B cell (primary cell): Measurements from ENCODE around the gene SLC29A3. TPM values are rescaled to one million over a fixed set of nuclear protein-coding genes. Genes with fewer than 3 reads are reported as not detected.

Source experiments
- ATAC-seq: fragments of 200-7000 bp; cut with Tn5 transposase; one replicate; pipeline ENCODE4 v1.10.0; 2021; ENCODE audit warnings: low read depth, mild to moderate bottlenecking, moderate number of reproducible peaks, moderate library complexity
- CTCF ChIA-PET: fragments of 350-600 bp; sonication (Branson Sonifier 250); formaldehyde crosslinking; loops from one replicate; lab custom pipeline; 2021; ENCODE audit warnings: antibody characterized with exemption, inconsistent platforms; lab: Charles Lee
- POLR2A ChIA-PET: fragments of 350-600 bp; sonication (Branson Sonifier 250); formaldehyde crosslinking; loops from one replicate; lab custom pipeline; 2021; ENCODE audit warnings: antibody characterized with exemption; lab: Charles Lee
- DNase-seq: peaks from one replicate; pipeline ENCODE4 v3.0.0; 2013
- H2AFZ ChIP-seq: 2 replicates; pipeline ENCODE4 v1.6.1; 2012; ENCODE audit warnings: mild to moderate bottlenecking, low read depth, low read length; ENCODE audit not compliant: insufficient read depth, poor library complexity, severe bottlenecking
- H3K27ac ChIP-seq, 2 donors: 1 replicate in 1 of 2; 2 replicates in 1 of 2; pipeline ENCODE4 v1.5.1; 2012 to 2013; ENCODE audit warnings: low read length in 2 of 2, mild to moderate bottlenecking in 2 of 2, moderate library complexity in 1 of 2
- H3K27me3 ChIP-seq, 4 experiments: fragments of 200-600 bp in 1 of 4; sonication (generic) in 1 of 4; replicated peaks in 1 of 4; 1 replicate in 2 of 4; 2 replicates in 2 of 4; pipeline versions ENCODE4 v1.6.1 to v1.7.0; 2013 to 2016; ENCODE audit warnings: low read length in 3 of 4, mild to moderate bottlenecking in 2 of 4, mixed read lengths in 1 of 4, moderate library complexity in 1 of 4; ENCODE audit not compliant: insufficient read depth in 4 of 4, control insufficient read depth in 3 of 4; ENCODE audit errors: control extremely low read depth in 1 of 4
- H3K36me3 ChIP-seq, 2 experiments: replicated peaks in 1 of 2; 1 replicate in 1 of 2; 2 replicates in 1 of 2; pipeline versions ENCODE4 v1.6.1 to v1.7.1; 2013; ENCODE audit warnings: low read length in 1 of 2; ENCODE audit not compliant: insufficient read depth in 2 of 2, control insufficient read depth in 1 of 2; ENCODE audit errors: control extremely low read depth in 1 of 2, extremely low read depth in 1 of 2
- H3K4me1 ChIP-seq, 2 donors: fragments of 200-600 bp in 1 of 2; sonication (generic) in 1 of 2; 1 replicate in 1 of 2; 2 replicates in 1 of 2; pipeline versions ENCODE4 v1.5.1 to v1.6.1; 2013 to 2017; ENCODE audit warnings: low read length in 2 of 2; ENCODE audit not compliant: control insufficient read depth in 2 of 2, insufficient read depth in 2 of 2
- H3K4me2 ChIP-seq: replicated peaks from 2 replicates; pipeline ENCODE3; 2012; ENCODE audit warnings: mild to moderate bottlenecking, low read depth, low read length; ENCODE audit not compliant: poor library complexity, severe bottlenecking
- H3K4me3 ChIP-seq, 5 experiments: fragments of 200-600 bp in 1 of 5; sonication (generic) in 1 of 5; 1 replicate in 3 of 5; 2 replicates in 2 of 5; pipeline versions ENCODE4 v1.5.1 to v1.7.0; 2011 to 2016; ENCODE audit warnings: low read length in 4 of 5, mild to moderate bottlenecking in 4 of 5, low read depth in 2 of 5, control low read depth in 1 of 5, moderate library complexity in 1 of 5; ENCODE audit not compliant: insufficient read depth in 1 of 5; ENCODE audit errors: control extremely low read depth in 1 of 5, extremely low read depth in 1 of 5
- H3K79me2 ChIP-seq: fragments of 200-600 bp; sonication (generic); one replicate; pipeline ENCODE4 v1.6.0; 2016; ENCODE audit warnings: low read length; ENCODE audit not compliant: control insufficient read depth, insufficient read depth
- H3K9ac ChIP-seq: fragments of 200-600 bp; sonication (generic); 2 replicates; pipeline ENCODE4 v1.6.1; 2017; ENCODE audit warnings: mild to moderate bottlenecking, low read length, moderate library complexity
- H3K9me3 ChIP-seq, 3 donors: one replicate each; pipeline versions ENCODE4 v1.6.1 to v1.7.1; 2013; ENCODE audit warnings: low read length in 2 of 3; ENCODE audit not compliant: control insufficient read depth in 2 of 3, insufficient read depth in 1 of 3; ENCODE audit errors: control extremely low read depth in 1 of 3
- H4K20me1 ChIP-seq: 2 replicates; pipeline ENCODE4 v1.6.0; 2012; ENCODE audit warnings: mild to moderate bottlenecking, low read length; ENCODE audit not compliant: insufficient read depth, control insufficient read depth, poor library complexity, severe bottlenecking
- H3K27ac Mint-ChIP-seq: one replicate; pipeline ENCODE4 v1.8.0; 2021; ENCODE audit warnings: mixed read lengths
- H3K27me3 Mint-ChIP-seq: one replicate; pipeline ENCODE4 v1.8.0; 2021; ENCODE audit warnings: mixed read lengths
- H3K4me1 Mint-ChIP-seq: one replicate; pipeline ENCODE4 v1.8.0; 2021; ENCODE audit warnings: mixed read lengths
- H3K4me3 Mint-ChIP-seq: one replicate; pipeline ENCODE4 v1.8.0; 2021; ENCODE audit warnings: mixed read lengths
- H3K9me3 Mint-ChIP-seq: one replicate; pipeline ENCODE4 v1.8.0; 2022; ENCODE audit warnings: mixed read lengths; ENCODE audit not compliant: insufficient read depth
- EZH2 ChIP-seq: IDR thresholded peaks from 2 replicates; pipeline ENCODE4 v1.6.1; 2012; ENCODE audit warnings: borderline replicate concordance, low read depth, mild to moderate bottlenecking, moderate library complexity, low read length; ENCODE audit not compliant: insufficient read depth, poor library complexity, severe bottlenecking
- WGBS: methylation state at CpG from one replicate; pipeline ENCODE4 v1.1.5; 2013; ENCODE audit warnings: missing lambda C conversion rate; ENCODE audit not compliant: insufficient coverage; 5-methylcytosine and 5-hydroxymethylcytosine counted together
- intact Hi-C: fragments of 100-400 bp; cut with micrococcal nuclease; formaldehyde crosslinking; loops from one replicate; pipeline ENCODE4 v1.10.0; 2022
- polyA plus RNA-seq: library from polyadenylated mRNA; depleted of rRNA; stranded (reverse); fragments of >200 nt; gene quantifications from 2 replicates; pipeline ENCODE4 v1.2.3, GENCODE V29; 2012
- total RNA-seq, 2 donors: library from RNA; stranded (reverse); fragments of 120-200 nt in 1 of 2; gene quantifications; 1 replicate in 1 of 2; 2 replicates in 1 of 2; pipeline versions ENCODE4 v1.2.3 to v1.2.4, GENCODE V29; 2013 to 2022
- TF ChIP-seq, protein P1 (sequence below): fragments of 200-600 bp; IDR thresholded peaks from one replicate; pipeline ENCODE4 v1.8.0; 2022; ENCODE audit warnings: antibody characterized with exemption, mild to moderate bottlenecking

SLC29A3 gene
- total and polyA plus RNA-seq, 2 donors (not counting 1 experiment from before 2014, with no cell fraction given): 4.5 to 8.2 TPM

DNA sequence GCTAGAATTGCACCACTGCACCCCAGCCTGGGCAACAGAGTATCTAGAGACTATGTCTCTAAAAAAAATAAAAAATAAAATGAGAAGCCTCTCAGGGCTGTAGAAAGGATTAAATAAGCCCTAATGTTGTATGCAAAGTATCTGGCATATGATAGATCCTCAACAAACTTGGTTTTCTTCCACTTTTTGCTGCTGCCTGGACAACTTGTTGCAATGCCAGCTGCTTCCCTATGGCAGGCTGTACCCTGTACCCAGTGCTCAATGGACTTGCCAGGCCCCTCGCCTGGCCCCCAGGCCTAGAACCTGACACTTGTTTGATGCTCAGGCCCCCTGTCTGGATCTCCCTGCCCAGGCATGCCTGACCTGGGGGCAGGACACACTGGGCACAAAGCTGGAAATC lies 49.1 kb downstream of the SLC29A3 start:
- no peaks in the 10 kb centered on the region for H4K20me1 ChIP-seq
- H3K9ac ChIP-seq: no peak overlapping the region
- no peaks in the 10 kb centered on the region for H3K9me3 ChIP-seq
- ATAC-seq (no peak), DNase-seq (no peak)
- H3K4me3 Mint-ChIP-seq: no peak overlapping the region
- H3K27ac Mint-ChIP-seq: no peak overlapping the region
- no peak overlapping the region for H3K4me3 ChIP-seq
- H3K4me1 ChIP-seq: peaks cover 20 to 21% of the 10 kb centered on the region in 2 donors
- H3K4me1 Mint-ChIP-seq: peaks cover 20% of the 10 kb centered on the region
- 94% methylated on average over 1 of the region's 1 CpG for WGBS
- no peaks in the 10 kb centered on the region for H3K9me3 Mint-ChIP-seq
- H3K27me3 Mint-ChIP-seq: no peaks in the 10 kb centered on the region
- H3K79me2 ChIP-seq: no peaks in the 10 kb centered on the region
- peaks cover 0 to under 1% of the 10 kb centered on the region in 2 experiments for H3K36me3 ChIP-seq
- no peak overlapping the region for H2AFZ ChIP-seq
- ChIA-PET POLR2A (no interaction called here), CTCF (interaction anchor here (1.1 kb wide), 1 partner anchor 48 kb away, joined by 3 read pairs; no protein-coding TSS in a partner anchor)
- no peaks in the 10 kb centered on the region for H3K27me3 ChIP-seq
- intact Hi-C loops: no loop called here
- no peak overlapping the region for H3K27ac ChIP-seq
- TF ChIP-seq, protein P1, sequence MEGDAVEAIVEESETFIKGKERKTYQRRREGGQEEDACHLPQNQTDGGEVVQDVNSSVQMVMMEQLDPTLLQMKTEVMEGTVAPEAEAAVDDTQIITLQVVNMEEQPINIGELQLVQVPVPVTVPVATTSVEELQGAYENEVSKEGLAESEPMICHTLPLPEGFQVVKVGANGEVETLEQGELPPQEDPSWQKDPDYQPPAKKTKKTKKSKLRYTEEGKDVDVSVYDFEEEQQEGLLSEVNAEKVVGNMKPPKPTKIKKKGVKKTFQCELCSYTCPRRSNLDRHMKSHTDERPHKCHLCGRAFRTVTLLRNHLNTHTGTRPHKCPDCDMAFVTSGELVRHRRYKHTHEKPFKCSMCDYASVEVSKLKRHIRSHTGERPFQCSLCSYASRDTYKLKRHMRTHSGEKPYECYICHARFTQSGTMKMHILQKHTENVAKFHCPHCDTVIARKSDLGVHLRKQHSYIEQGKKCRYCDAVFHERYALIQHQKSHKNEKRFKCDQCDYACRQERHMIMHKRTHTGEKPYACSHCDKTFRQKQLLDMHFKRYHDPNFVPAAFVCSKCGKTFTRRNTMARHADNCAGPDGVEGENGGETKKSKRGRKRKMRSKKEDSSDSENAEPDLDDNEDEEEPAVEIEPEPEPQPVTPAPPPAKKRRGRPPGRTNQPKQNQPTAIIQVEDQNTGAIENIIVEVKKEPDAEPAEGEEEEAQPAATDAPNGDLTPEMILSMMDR: no peak
- no peak for TF ChIP-seq EZH2
- no peak overlapping the region for H3K4me2 ChIP-seq

DNA sequence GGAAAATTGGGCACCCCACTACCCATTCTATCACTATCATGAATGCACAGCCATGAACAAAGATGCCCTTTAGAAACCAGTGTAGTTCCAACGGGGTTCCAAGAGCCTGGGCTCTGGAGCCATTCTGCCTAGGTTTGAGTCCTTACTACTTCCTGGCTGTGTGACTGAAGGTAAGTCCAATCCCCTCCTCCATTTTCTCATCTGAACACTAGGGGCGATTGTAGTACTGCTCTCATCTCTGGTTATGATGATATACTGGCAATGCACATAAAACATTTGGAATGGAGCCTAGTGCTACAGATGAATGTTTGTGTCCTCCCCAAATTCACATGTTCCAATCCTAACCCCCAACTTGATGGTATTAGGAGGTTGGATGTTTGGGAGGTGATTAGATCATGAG lies 49.6 kb downstream of the SLC29A3 start:
- Mint-ChIP-seq H3K27ac (no peak overlapping the region), H3K27me3 (no peaks in the 10 kb centered on the region), H3K4me3 (no peak overlapping the region), H3K4me1 (peaks cover 24% of the 10 kb centered on the region), H3K9me3 (no peaks in the 10 kb centered on the region)
- 100% methylated on average over 1 of the region's 2 CpGs for WGBS
- H3K4me3 ChIP-seq: no peak overlapping the region
- no peaks in the 10 kb centered on the region for H3K27me3 ChIP-seq
- intact Hi-C loops: no loop called here
- H3K79me2 ChIP-seq: no peaks in the 10 kb centered on the region
- ChIA-PET CTCF (interaction anchor here (1.1 kb wide), 1 partner anchor 49 kb away, joined by 3 read pairs; no protein-coding TSS in a partner anchor), POLR2A (no interaction called here)
- no peak overlapping the region for H2AFZ ChIP-seq
- H4K20me1 ChIP-seq: no peaks in the 10 kb centered on the region
- ATAC-seq (no peak), DNase-seq (no peak)
- H3K36me3 ChIP-seq: no peaks in the 10 kb centered on the region
- peaks cover 25 to 26% of the 10 kb centered on the region in 2 donors for H3K4me1 ChIP-seq
- no peak overlapping the region for H3K9ac ChIP-seq
- H3K4me2 ChIP-seq: no peak overlapping the region
- H3K9me3 ChIP-seq: no peaks in the 10 kb centered on the region
- TF ChIP-seq EZH2: no peak
- TF ChIP-seq, protein P1: no peak
- H3K27ac ChIP-seq: no peak overlapping the region
